HL-60 (cell line): Measurements from ENCODE around the gene PLAU.

Experiments used
- DNase-seq, 2 experiments: peaks; one replicate each; pipeline ENCODE4 v3.0.0-alpha.2; 2010 to 2020; ENCODE audit warnings: low read depth in 1 of 2, low spot score in 1 of 2
- H3K27ac ChIP-seq: fragments of 250-450 bp; sonication (Bioruptor Pico); replicated peaks from 2 replicates; pipeline ENCODE4 v1.5.1; 2020; ENCODE audit warnings: mild to moderate bottlenecking, moderate library complexity
- H3K27me3 ChIP-seq: fragments of 250-450 bp; sonication (Bioruptor Pico); 2 replicates; pipeline ENCODE4 v1.5.1; 2021; ENCODE audit warnings: mild to moderate bottlenecking, moderate library complexity; ENCODE audit not compliant: insufficient read depth, poor library complexity, severe bottlenecking
- H3K4me3 ChIP-seq: replicated peaks from 2 replicates; pipeline ENCODE4 v1.5.1; 2011; ENCODE audit warnings: mild to moderate bottlenecking, control low read depth, low read length; ENCODE audit not compliant: insufficient read depth
- CTCF ChIP-seq: IDR thresholded peaks from one replicate; pipeline ENCODE4 v1.5.1; 2011; ENCODE audit warnings: low read length, control low read depth, inconsistent platforms; ENCODE audit not compliant: insufficient read depth
- GABPA ChIP-seq: IDR thresholded peaks from 2 replicates; pipeline ENCODE4 v1.6.1; 2012; ENCODE audit warnings: low read depth
- POLR2AphosphoS5 ChIP-seq: IDR thresholded peaks from 2 replicates; pipeline ENCODE4 v1.6.1; 2012; ENCODE audit warnings: low read depth
- REST ChIP-seq: IDR thresholded peaks from 2 replicates; pipeline ENCODE4 v1.6.1; 2012; ENCODE audit warnings: low read depth; ENCODE audit not compliant: insufficient replicate concordance
- SPI1 ChIP-seq: IDR thresholded peaks from 2 replicates; pipeline ENCODE4 v1.6.1; 2012; ENCODE audit warnings: low read depth, mild to moderate bottlenecking, borderline replicate concordance

The PLAU gene

GRCh38 chr10:73886085-73886529 is 24.8 kb upstream of the PLAU start:
- TF ChIP-seq CTCF: peak; percentile 90
- no peak for TF ChIP-seq POLR2AphosphoS5
- TF ChIP-seq REST: no peak
- Histone ChIP-seq H3K27me3 (no peaks in the 10 kb centered on the region), H3K4me3 (no peak overlapping the region), H3K27ac (no peak overlapping the region)
- DNase-seq: peak in 1 of 2 experiments; percentile 75

- DNase-seq: no peak
- no peak overlapping the region for H3K4me3 ChIP-seq
- no peak overlapping the region for H3K27ac ChIP-seq
- TF ChIP-seq SPI1 (no peak), GABPA (no peak), POLR2AphosphoS5 (no peak), CTCF (no peak), REST (no peak)
- H3K27me3 ChIP-seq: no peaks in the 10 kb centered on the region
Observed at GRCh38 chr10:73886661-73887293, 24.2 kb upstream of the PLAU start.

- Histone ChIP-seq H3K27ac (no peak overlapping the region), H3K4me3 (no peak overlapping the region), H3K27me3 (no peaks in the 10 kb centered on the region)
- TF ChIP-seq CTCF (no peak), POLR2AphosphoS5 (no peak), SPI1 (no peak), GABPA (no peak)
- DNase-seq: no peak
Observed at GRCh38 chr10:73887294-73888039, 23.5 kb upstream of the PLAU start.
